ENCODE data around the gene GPN2. TPM values are rescaled to one million over a fixed set of nuclear protein-coding genes. Genes with fewer than 3 reads are reported as not detected.
A peak's percentile ranks its signal among the peaks of the same experiment; 100 is the strongest.
"Not testable (repeated sequence)": the region's sequence is repeated elsewhere in the genome, so short reads cannot be mapped to it uniquely, and the experiment has no call there.

The GPN2 gene
- polyA plus RNA-seq, 3 donors: 26.4 to 27.4 (median 27.0) TPM

DNA sequence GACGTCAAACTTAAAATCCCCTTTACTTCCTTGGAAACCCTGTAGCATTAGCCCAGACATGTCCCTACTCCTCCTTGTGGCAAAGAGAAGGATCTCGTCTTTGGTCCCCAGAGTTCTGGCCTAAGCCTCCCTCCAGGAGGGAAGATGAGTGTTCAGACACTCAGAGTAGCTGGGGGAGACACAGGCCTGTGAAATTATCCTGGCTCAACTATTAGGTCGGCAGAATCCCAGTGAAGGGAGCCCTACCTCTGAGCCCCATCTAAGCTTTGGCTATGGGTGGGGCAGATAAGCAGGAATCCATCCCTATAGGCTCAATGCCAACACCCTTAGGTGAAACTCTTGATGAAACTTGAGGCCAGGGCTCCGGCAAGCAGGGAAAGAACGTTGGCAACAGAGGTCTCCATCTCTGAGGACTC lies 28.8 kb downstream of the GPN2 start:
- no peak for DNase-seq (ENCODE audit: low read depth in 3 of 3, low spot score in 2 of 3)

DNA sequence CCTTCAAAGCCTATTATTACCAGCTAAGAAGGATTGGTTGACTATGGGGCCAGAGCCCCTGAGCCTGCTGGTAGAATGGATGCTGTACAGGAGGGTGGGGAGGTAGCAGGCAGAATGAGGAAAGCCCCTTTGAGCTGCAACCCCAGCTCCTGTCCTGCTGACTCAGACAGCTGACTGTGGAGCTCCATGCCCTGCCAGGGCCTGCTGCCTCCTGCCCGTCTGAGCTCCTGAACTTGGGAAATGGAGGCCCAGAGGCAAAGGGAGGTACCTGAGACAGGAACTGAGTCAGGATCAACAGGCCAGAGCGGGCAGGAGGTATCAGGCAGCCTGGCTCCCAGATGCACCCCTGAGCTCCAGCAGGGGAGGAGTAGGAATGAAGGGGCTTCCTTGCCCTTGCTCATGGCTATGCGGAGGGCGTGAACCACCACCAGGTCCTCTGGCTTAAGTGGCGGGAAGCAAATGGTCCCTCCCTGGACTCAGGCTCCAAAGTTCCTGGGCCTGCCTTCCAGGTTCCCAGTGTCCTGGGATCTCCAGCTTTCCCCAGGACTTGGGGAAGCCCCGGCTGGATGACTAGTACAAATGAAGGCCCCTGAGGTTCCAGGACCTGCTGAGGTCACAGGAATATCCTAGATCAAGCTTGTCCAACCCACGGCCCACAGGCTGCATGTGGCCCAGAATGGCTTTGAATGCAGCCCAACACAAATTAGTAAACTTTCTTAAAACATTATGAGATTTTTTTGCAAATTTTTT lies 31.0 kb downstream of the GPN2 start:
- no peak for DNase-seq (ENCODE audit: low read depth in 3 of 3, low spot score in 2 of 3)

- DNase-seq (ENCODE audit: low read depth in 3 of 3, low spot score in 2 of 3): no peak
Measured at GRCh38 chr1:26858160-26858559, 31.9 kb downstream of the GPN2 start.

DNA sequence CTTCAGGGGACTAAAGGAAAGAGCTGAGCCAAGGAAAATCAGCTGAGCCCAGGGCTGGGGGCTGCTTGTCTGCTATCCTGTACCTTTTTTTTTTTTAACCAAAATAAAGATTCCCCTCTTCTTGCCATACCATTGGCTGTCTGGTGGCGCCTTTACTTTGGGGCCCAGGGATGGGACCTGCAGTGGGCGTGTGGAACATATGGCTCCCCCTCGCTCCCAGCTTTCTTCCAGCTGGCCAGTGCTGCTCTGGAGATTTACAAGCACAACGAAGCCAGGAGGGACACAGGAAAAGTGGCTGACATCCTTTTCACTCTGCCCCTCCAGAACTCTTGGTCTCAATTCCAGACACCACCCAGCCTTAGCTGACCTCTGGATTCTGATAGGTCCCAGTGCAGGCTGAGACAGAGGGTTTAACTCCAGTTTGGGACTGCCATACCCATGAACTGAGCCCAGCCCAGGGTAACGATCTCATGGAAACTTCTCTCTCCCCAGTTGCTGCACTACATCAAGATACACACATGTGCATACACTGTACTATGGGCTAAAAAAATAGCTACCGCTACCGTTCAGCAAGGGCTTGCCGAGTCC lies 32.5 kb downstream of the GPN2 start:
- DNase-seq (ENCODE audit: low read depth in 3 of 3, low spot score in 2 of 3): no peak

DNA sequence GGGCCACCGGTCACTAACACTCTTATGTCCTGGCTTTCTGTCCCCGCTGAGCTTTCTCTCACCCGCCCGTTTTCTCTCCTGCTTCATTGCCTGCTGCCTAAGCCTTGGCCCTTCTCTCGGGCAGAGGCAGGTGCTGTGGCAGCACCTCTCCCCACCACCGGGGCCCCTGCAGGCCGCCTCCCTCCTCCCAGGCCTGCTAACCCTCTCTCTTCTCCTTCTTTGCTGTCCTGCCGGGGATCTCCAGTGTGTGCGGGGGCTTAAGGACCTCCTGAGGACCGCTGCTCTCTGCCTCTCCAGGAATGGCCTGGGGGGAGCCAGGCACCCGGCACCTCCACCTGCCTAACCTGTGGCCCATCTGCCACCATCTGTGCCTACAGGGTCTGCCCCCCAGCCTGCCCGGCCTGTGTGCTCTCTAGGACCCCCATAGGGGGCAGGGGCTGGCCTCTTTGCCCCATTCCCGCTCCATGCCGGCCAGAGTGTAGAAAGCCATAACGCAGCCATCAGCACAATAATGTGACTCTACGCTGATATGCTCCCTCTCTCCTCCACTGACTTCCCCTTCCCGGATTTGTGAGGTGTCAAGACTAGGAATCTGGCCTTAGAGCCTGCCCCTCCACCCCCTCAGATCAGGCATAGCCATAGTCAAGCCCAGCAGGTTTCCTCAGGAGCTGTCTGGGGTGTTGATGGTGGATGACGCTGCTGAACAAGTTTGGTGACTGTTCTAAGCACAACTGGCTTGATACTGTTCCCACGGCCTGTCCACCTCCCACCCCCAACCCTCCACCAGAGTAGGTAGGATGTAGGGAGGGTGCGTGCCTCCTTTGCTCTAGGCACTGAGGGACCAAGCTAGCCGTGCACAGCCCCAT lies 33.2 kb downstream of the GPN2 start:
- DNase-seq (ENCODE audit: low read depth in 3 of 3, low spot score in 2 of 3): no peak

GRCh38 chr1:26856181-26856580 lies 33.9 kb downstream of the GPN2 start:
- no peak for DNase-seq (ENCODE audit: low read depth in 3 of 3, low spot score in 2 of 3)

DNA sequence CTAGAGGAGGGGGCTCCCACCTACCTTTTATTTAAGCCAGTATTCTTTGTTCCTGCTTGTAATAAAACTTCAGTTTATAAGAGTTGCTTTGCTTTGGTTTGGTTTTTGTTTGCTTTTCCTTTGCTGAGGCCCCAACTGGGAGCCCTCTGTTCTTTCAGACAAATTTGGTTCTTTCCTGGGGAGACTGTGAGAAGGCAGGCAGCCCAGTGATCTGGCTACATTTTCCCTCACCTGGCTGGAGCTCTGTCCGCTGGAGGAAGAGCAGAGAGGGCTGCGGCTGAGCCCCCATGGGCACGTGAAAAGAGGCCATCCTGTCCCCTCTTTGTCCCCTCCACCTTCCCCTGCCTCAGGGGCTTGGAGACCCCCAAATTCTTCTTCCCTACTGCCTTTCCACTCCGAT lies 34.4 kb downstream of the GPN2 start:
- no peak for DNase-seq (ENCODE audit: low read depth in 3 of 3, low spot score in 2 of 3)

GRCh38 chr1:26854906-26855305 lies 35.2 kb downstream of the GPN2 start:
- no peak for DNase-seq (ENCODE audit: low read depth in 3 of 3, low spot score in 2 of 3)

DNA sequence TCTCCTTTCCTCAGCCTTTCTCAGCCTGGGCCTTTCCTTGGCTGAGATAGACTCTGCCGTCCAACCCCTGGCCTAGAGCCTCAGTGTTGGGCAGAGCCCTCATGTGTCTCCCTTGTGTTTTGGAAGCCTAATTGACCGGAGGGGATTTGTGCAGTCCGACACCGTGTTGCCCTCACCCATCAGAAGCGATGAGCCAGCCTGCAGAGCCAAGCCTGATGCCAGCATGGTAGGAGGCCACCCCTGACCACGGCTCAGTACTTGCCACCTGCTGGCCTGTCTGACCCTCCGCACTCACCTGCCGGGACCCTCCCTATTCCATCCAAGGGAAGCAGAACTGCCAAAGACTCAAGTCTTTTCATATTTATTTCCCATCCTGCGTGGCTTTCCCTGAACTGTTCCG lies 36.5 kb downstream of the GPN2 start:
- no peak for DNase-seq (ENCODE audit: low read depth in 3 of 3, low spot score in 2 of 3)

DNA sequence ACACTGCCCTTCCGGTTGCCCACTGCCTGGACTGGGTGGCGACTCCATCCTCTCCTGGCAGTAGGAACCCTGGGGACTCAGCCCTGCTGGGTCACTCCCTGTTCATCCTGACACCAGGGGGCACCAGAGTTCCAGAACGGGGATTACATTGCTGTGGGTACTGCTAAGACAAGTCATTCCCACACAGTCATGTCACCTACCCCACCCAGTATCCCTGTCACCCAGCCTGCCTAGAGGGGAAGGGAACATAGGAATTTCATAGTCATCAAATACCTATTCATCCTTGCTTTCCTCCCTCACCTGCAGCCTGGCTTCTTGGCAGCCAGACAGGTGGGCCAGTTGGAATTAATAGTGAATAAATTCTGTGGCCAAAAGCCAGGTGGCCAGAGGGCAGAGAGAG lies 36.9 kb downstream of the GPN2 start:
- DNase-seq (ENCODE audit: low read depth in 3 of 3, low spot score in 2 of 3): peak in 2 of 3 donors; percentile 40 to 63

- DNase-seq (ENCODE audit: low read depth in 3 of 3, low spot score in 2 of 3): no peak
Measured at GRCh38 chr1:26852701-26853100, 37.4 kb downstream of the GPN2 start.

GRCh38 chr1:26851106-26851684 lies 38.9 kb downstream of the GPN2 start:
- no peak for DNase-seq (ENCODE audit: low read depth in 3 of 3, low spot score in 2 of 3)

DNA sequence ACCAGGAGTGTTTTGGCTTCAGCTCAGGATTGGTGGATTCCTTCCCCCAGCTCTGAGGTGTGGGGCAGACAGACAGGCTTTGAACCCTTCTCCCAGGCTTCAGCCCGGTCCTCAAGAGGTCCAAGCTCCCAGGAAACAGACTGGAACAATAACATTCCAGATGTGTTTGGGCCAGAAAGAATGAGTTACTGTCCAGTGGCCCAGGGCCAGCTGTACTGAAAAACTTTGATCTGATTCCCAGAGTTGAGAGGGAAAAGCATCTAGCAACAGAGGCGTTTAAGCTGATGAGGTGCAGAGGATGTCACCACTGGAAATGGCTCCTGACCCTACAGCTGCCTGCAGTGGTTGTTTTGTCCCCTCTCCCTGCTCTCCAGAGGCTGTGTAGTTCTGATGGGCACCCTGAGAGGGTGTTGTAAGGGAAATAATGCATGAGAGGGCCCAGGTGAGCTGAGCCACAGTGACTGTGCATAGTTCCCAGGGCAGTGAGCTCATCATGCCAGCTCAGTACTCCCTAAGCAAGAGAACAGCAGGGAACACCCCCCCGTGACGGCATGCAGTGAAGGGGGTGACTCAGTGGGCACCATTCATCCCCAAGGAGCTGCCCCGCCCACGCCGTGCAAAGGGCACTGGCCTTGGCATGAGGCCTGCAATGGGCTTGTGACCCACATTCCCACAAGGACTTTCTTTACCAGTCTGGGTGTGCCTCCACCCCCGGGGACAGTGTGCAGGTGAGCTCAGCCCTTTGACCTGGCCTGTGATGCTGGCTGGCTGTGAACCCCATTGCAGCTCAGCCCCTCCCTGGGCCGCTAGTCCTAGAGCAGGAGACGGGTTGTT lies 40.9 kb downstream of the GPN2 start:
- no peak for DNase-seq (ENCODE audit: low read depth in 3 of 3, low spot score in 2 of 3)

- DNase-seq (ENCODE audit: low read depth in 3 of 3, low spot score in 2 of 3): no peak
Measured at GRCh38 chr1:26848499-26848898, 41.6 kb downstream of the GPN2 start.

- not testable (repeated sequence) for DNase-seq (ENCODE audit: low read depth in 3 of 3, low spot score in 2 of 3)
Measured at GRCh38 chr1:26847826-26848225, 42.3 kb downstream of the GPN2 start.

- DNase-seq (ENCODE audit: low read depth in 3 of 3, low spot score in 2 of 3): no peak
Measured at GRCh38 chr1:26844424-26845196, 45.5 kb downstream of the GPN2 start.

DNA sequence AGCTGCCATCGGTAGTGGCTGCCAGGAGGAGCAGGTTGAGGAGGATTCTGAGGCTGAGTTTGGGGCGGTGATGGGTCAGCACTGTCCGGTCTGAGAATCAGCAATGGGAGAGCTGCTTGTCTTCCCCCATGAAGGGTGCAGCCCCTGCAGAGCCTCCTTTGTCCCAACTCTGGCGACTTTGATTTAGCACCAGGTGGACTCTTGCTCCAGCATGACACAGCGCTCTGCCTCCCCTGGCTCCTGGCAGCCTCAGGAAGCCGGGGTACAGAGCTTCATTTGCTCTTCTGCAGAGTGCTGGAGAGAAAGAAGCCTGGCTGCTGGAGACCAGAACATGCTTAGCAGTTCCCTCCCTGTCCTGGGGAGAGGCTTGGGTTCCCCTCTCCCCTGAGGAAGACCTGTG lies 50.3 kb downstream of the GPN2 start:
- DNase-seq (ENCODE audit: low read depth in 3 of 3, low spot score in 2 of 3): no peak

DNA sequence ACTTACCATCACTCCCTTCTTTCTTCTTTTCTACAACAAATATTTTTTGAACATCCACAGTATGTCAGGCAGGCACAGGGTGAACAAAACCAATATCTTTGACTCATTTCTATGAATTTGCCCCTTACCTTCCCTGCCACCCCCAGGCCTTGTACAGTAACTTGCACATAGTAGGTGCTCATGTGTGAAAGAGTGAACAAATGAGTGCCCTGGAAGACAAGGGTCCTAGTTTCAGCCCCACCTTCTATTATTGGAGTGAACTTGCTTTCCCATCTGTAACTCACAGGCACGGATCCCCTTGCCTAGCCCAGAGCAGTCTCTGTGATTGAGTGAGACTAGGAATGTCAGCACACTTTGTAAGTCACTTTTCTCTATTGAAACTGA lies 50.8 kb downstream of the GPN2 start:
- DNase-seq (ENCODE audit: low read depth in 3 of 3, low spot score in 2 of 3): no peak

- no peak for DNase-seq (ENCODE audit: low read depth in 3 of 3, low spot score in 2 of 3)
Measured at GRCh38 chr1:26838474-26839338, 51.4 kb downstream of the GPN2 start.
